GM21619 (cell line): ENCODE results near the gene TUBG2.
"Not testable (repeated sequence)": the region's sequence is repeated elsewhere in the genome, so short reads cannot be mapped to it uniquely, and the experiment has no call there.

Experiments
- ATAC-seq: cut with Tn5 transposase; IDR thresholded peaks from one replicate; pipeline ENCODE4 v1.9.1; 2021; ENCODE audit not compliant: unreplicated experiment

The TUBG2 gene

GRCh38 chr17:42659079-42659931 lies at the start of gene TUBG2:
TUBG2 (plus strand) TSS chr17:42659284; CDS start chr17:42659504, 220 bp downstream.
- no peak for ATAC-seq

GRCh38 chr17:42609814-42610801 lies 49.0 kb upstream of the TUBG2 start:
- ATAC-seq = peak; percentile 4

GRCh38 chr17:42612013-42612412 lies 47.1 kb upstream of the TUBG2 start:
- ATAC-seq = no peak

- ATAC-seq = no peak
These were observed 45.3 kb upstream of the TUBG2 start for GRCh38 chr17:42613699-42614295.

GRCh38 chr17:42617956-42618431 lies 41.1 kb upstream of the TUBG2 start:
- ATAC-seq = peak; percentile 5

- ATAC-seq = peak; percentile 68
These were observed 40.5 kb upstream of the TUBG2 start for GRCh38 chr17:42618442-42619150.

GRCh38 chr17:42621987-42622386 lies 37.1 kb upstream of the TUBG2 start:
- ATAC-seq = not testable (repeated sequence)

GRCh38 chr17:42623271-42623670 lies 35.8 kb upstream of the TUBG2 start:
- no peak for ATAC-seq

GRCh38 chr17:42623732-42624596 lies 35.1 kb upstream of the TUBG2 start:
- ATAC-seq = no peak

GRCh38 chr17:42627032-42627764 lies 31.9 kb upstream of the TUBG2 start:
- ATAC-seq = not testable (repeated sequence)

GRCh38 chr17:42629411-42630009 lies 29.6 kb upstream of the TUBG2 start:
- ATAC-seq = no peak

- ATAC-seq = no peak
These were observed 26.1 kb upstream of the TUBG2 start for GRCh38 chr17:42632949-42633444.

GRCh38 chr17:42639525-42640113 lies 19.5 kb upstream of the TUBG2 start:
- ATAC-seq = no peak

GRCh38 chr17:42640121-42640520 lies 19.0 kb upstream of the TUBG2 start:
- ATAC-seq = no peak

- no peak for ATAC-seq
These were observed 16.7 kb upstream of the TUBG2 start for GRCh38 chr17:42642336-42642735.

- ATAC-seq = no peak
These were observed 11.3 kb upstream of the TUBG2 start for GRCh38 chr17:42647778-42648177.

GRCh38 chr17:42651392-42651791 lies 7.7 kb upstream of the TUBG2 start:
- no peak for ATAC-seq
